NCI-H82 treated with DMSO at 0.1 percent for 48 hours (cell line): Measurements from ENCODE around the gene AGBL3.

Source experiments
- DNase-seq: peaks from one replicate; lab custom pipeline; 2025; ENCODE audit not compliant: unreplicated experiment; lab: John Stamatoyannopoulos, UW

The AGBL3 gene

DNA sequence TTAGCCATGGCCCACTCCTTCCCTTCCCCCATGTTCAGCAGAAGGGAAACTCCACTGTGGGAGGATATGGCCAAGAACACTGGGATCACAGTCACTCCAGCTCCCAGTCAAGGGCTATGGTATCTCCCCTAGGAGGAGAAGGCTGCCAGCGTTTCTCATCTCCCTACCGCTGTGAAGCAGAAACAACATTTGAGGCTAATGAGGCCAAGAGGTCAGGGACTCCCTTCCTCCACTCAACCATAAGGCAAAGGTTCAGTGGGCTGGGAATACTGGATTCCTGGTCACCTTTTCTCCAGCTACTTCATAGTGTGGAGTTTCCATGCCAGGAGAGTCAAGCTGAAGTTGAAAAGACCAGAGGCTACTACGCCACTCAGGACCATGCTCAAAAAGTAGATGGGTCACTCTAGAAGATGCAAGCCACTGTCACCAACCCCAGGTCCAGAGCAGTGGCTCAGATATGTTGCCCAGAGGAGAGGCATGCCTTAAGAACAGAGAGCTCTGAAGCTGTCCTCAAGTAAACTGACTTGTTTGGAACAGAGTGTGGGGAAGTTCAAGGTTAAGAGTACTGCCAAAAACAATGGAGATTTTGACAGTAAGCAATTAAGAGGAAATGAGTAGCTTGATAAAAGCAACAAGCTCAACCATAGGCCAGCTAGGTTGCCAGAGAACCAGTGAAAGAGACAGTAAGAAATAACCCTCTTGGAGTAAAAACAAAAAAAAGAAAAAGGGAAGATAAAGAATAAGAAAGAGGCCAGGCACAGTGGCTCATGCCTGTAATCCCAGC, 157.8 kb downstream of the AGBL3 start:
- no peak for DNase-seq

DNA sequence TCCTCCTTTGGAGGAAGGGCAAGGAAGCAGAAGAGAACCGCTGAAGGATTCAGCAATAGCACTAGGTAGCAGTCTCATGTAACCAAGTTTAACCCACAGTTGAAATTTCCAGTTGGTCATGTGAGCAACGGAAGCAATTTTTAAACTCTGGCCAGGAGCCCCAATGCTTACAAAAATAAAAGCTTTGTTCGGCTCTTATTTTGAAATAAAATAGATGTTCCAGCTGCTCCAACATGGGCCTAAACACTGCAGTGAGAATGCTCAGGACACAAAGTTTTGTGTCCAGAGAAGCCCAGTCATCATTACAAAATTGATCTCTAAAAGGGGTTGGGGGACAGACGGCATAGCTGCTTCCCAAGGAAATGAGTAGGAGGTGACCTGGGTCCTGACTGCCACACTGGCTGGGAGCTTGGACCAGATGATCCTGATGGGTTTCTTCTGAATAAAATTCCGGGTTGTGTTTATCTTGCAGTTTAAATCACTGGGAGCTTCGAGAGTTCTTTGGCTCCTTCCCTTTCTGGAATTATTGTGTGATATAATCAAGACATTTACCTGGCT, 161.1 kb downstream of the AGBL3 start:
- DNase-seq: no peak

DNA sequence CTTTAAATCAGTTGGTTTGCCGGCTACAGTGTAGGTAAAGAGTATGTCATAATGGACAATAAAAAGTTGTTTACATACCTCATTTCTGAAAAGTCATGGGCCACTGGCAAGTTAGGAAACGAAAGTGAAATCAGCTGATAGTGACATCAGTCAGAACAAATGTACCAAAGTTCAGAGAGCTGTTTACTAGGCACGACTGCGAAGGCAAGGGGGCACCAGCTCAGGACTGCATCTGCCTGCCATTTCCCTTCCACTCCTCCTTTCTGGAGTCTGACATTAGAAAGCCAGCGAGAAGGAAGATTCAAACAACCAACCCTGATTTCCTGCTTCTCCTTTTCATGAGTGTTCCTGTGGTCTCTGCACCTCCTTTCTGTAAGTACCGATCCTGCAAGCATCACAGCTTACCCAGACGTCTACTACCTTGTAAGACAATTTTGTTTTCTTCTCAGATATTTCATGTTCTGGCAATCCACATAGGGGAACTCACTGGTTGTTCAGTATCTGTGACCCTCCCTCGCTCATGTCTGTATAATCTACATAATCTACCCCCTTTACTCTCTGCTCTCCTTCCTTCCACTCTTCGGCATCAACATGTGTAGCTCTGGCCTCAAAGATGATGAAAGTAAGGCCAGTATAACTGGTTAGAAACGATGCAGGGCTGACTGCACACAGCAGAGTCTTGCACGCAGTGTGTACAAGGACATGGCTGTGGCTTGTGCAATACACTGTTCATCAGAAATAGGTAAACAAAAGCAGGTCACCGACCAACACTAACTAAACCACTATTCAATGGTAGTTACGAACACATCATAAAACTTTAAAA, 161.8 kb downstream of the AGBL3 start, which contains the start of gene TMEM140:
Gene TMEM140, plus strand, starts transcription at position 174 of the 823 bp plus-strand sequence. CDS start 16,370 bp downstream, outside the sequence.
- no peak for DNase-seq

DNA sequence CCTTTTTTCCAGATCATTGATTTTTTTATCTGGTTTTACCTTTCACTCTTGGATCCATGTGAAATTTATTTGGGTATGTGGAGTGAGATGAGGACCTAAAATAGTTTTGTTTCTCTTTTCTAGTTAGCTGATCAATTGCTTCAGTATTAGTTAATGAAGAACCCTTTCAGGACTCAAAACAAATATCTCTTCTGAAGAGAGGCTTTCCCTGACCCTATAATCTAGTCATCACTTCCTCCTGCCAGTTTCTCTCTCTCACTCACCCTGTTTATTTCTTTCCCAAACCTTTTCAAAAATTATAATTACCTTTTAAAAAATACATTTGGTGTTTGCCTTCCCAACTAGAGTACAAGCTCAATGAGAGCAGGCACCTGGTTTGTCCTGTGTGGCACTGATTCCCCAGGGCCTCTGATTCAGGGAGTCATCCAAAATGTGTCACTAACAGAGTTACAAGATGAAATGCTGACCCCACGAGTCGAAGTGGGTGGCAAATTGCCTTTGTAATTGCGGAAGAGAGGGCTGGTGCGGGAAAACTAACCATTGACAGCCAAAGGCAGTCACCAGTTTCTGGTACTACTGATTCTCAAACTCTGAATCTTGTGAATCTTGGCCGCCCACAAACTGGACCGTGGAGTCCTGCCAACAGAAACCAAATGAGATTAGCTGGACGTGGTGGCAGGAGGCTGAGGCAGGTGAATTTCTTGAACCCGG, 163.9 kb downstream of the AGBL3 start:
- no peak for DNase-seq

DNA sequence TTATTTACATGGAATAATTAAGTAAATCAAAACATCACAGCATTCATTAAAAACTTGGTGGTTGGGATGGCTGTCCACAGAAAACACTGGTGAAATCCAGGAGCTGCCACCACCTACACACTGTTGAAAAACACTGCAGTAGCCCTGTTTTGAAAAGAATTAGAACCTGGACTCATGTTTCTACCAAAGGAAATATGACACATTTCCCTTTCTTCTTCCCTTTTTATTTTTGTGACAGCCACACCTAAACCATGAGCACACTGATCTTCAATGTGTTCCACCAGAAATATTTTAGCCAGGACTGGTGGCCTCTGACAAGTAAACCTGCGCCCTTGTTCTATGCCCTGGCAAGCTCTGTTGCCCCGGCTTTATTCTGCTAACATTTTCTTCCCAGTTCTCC, 164.8 kb downstream of the AGBL3 start:
- DNase-seq: no peak

DNA sequence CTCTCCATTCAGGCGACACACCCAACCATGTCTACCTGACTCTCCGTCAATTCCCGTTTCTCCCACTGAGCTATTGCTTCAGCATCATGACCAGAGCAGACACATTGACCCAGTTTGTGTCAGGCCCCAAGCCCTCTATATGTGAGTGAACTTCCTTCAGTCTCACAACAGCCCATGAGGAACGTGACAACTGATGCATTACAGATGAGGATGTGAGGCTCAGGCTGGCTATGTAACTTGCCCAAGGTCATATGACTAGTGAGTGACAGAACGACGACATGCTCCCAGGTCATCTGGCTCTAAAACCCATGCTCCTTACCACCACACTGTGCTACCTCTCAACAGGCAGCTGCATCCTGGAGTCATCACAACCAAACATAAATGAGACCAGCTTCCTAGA, 165.2 kb downstream of the AGBL3 start:
- no peak for DNase-seq

DNA sequence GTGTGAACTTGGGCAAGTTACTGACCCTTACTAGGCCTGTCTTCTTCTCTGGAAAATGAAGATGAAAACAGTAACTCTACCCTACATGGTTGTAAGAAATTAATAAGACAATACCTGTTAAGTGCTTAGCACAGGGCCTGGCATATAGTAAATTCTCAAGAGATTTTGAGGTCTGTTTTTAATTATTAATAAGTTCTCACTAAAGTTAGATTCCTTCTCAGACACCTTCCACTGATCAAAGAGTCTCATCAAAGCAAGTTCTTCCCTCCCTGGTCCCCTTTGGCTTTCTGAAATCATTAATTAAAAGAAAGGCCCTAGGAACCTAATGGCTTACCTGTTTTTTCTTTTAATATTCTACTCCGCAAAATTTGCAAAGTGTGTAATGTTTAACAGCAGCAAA, 166.1 kb downstream of the AGBL3 start:
- no peak for DNase-seq

DNA sequence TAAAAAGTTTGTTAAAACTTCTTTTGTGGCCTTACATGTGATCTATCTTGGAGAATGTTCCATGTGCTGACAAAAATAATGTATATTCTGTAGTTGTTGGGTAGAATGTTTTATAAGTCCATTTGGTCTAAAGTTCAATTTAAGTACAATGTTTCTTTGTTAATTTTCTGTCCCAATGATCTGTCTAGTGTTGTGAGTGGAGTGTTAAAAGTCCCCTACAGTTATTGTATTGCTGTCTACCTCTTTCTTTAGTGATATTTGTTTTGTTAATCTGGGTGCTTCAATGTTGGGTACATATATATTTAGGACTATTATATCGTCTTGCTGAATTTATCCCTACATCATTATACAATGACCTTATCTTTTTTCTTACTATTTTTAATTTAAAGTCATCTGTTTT, 168.4 kb downstream of the AGBL3 start:
- DNase-seq: no peak

DNA sequence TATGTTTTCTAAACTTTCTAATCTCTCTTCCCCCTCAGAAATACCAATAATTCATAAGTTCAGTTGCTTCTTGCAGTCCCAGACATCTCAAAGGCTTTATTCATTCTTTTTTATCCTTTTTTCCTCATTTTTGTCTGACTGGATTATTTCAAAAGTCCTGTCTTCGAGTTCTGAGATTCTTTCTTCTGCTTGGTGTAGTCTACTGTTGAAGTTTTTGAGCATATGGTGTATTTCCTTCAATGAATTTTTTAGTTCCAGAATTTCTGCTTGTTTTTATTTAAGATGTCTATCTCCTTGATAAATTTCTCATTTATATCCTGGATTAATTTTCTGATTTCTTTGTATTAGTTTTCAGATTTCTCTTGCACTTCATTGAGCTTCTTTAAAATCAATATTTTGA, 170.0 kb downstream of the AGBL3 start:
- no peak for DNase-seq

DNA sequence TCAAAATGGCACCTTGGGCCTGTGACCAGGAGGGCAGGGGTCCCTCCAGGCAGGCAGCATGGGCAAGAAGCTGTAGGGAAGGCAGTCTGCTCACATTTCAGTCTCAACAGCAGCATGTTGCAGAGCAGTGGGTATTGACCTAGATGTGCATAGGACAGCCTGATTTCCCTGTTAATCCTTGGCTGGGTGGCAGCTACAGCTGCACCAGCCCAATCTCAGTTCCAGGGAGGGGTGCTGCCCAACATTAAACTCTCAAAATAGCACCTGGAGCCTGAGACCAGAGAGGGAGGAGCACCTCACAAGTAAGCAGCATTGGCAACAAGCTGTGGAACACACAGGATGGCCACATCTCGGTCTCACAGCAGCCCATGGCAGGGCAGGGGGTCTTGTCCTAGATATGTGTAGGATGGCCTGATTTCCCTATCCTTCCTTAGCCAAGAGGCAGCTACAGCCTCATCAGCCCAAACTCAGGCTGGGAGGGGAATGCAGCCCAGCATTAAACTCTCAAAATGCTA, 171.9 kb downstream of the AGBL3 start:
- no peak for DNase-seq

DNA sequence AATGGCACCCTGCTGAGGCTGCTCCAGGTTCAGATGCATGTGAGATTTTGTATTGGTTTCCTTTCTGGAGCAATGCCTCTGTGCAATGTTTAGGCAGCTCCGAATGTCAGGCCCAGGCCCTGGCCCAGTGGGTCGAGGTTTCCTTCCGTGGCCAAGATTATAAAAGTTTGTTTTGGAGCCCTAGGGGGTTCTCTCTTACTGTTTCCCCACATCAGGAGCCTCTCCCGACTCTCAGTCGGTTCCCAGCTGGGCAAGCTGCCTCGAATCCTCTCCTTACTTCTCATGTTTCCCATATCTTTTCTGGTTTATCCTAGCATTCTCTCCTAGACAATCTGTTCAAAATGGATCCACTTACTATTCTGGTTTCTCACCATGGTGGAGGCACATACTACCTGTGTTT, 172.6 kb downstream of the AGBL3 start:
- DNase-seq: no peak

DNA sequence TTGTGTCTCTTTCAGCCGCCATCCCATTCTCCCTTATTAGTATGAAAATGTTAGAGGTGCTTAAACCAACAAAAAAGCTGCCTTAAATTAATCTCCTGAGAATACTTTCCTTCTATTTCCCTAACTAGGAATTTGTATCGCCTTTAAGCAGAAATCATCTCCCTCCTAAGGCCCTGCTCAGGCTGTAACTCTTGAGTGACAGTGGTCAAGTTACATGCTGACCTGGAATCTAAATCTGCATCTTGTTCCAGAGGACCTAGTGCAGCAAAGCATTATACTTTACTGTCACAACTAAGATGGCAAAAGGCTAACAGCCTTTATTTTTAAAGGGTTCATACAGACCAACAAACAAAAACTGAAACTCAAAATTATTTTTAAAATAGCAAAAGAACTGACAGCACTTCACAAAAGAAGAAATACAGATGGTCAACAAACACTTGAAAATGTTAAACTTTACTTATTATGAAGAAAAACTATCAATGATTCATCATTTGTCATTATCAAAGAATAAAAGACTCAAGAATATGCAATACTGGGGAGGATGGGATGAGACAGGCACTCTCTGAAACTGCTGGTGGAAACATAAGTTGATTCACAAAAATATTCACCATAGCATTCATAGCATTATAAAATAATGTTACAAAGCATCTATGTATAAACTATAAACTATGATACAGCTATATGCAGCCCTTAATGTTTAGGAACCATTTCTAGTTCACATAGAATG, 173.2 kb downstream of the AGBL3 start:
- no peak for DNase-seq

DNA sequence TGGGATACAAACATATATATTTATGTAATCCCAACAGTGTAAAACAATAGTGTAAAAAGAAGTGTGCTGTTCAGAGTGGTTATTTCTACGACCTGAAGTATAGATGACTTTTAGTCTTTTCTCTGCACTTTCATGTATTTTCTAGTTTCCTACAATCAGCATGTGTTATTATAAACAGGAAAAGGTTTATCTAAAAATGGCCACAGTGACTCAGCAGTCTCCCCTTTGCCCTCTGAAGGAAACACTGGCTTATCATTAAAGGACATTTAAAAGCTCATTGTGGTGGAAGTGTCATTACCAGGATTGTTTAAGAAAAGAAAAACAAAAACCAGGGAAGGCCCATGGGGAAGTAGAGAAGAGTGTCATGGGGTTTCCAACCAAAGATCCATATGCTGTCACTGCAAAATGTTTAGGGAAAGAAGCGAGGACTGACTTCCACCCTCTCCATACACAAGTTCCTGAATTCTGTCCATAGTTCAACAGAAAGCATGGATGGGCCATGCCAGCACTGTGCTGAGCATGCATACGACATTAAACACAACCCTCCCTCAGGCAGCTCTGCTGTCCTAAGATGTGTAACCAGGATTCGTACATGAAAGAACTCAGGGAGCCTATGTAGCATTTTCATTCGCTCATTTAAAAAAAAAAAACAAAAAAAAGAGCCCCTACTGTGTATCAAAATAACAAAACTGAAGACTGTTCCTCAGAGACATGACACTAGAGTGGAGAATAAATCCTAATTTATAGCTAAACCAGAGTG, 174.0 kb downstream of the AGBL3 start:
- no peak for DNase-seq

DNA sequence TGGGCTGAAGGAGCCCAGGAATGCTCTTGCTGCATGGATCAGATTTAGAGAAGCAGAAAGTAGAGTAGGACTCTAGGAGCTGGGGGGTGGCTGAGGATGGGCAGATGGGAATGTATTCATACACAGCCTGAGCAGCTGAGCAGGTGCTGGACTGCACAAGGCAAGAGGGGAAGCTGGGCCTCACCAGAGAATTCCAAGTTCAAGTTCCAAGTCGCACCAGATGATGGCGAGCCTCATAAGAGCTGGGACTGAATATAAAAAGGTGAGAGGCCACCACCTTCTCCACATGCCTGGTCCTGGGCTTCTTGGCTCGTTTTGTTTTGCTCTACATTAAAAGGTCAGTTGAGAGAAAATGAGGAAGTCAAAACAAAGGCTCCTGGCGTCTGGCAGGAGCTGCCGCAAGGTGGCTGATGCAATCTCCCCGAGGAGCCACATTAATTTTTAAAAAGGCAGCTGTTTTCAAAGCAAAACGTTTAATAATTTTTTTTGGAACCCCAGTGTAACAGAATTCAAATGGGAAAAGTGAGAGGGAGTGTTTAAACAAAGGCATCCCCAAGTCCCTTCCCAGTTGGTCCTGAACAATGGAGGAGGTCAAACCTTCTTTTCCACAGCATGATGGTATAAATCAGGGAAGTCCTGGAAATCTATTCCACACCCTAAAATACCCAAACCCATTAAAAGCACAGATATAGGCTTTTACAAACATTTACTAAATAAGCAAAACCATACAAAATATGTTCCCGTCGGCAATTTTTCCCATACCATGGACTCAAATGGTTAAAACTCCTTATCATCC, 174.7 kb downstream of the AGBL3 start:
- DNase-seq: no peak

DNA sequence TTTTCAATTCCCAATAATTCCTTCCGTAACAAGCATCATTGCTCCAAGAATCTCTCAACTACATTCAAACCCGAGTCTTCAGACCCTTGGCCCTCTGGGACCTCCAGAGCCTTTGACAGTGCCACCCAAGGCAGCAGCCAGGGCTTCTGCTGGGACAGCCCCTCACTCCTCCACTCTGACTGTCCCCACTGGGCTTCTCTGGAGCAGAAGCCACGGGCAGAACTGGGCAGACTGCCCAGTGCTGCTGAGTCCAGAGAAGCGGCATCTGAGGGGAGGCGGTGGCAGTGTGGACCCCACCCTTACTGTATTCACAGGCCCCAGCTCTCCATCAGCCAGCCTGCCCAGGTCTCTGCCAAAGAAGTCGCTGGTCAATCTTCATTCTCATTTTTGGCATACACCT, 175.4 kb downstream of the AGBL3 start:
- DNase-seq: no peak

DNA sequence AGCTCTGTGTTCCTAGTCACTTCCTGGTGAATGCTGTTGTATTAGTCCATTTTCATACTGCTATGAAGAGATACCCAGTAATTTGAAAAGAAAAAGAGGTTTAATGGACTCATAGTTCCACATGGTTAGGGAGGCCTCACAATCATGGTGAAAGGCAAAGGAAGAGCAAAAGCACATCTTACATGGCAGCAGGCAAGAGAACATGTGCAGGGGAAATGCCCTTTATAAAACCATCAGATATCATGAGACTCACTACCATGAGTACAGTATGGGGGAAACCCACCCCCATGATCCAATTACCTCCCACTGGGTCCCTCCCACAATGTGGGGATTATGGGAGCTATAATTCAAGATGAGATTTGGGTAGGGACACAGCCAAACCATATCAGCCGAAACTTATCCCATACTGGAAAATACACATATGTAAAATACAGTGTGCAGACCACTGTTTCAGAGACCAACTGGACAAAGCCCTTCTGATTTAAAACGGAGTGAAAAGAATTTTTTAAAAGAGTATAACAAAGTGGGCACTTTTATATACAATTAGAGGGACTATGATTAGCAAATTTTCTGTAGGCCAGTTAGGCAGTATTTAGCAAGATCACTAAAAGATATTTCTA, 176.2 kb downstream of the AGBL3 start:
- no peak for DNase-seq

DNA sequence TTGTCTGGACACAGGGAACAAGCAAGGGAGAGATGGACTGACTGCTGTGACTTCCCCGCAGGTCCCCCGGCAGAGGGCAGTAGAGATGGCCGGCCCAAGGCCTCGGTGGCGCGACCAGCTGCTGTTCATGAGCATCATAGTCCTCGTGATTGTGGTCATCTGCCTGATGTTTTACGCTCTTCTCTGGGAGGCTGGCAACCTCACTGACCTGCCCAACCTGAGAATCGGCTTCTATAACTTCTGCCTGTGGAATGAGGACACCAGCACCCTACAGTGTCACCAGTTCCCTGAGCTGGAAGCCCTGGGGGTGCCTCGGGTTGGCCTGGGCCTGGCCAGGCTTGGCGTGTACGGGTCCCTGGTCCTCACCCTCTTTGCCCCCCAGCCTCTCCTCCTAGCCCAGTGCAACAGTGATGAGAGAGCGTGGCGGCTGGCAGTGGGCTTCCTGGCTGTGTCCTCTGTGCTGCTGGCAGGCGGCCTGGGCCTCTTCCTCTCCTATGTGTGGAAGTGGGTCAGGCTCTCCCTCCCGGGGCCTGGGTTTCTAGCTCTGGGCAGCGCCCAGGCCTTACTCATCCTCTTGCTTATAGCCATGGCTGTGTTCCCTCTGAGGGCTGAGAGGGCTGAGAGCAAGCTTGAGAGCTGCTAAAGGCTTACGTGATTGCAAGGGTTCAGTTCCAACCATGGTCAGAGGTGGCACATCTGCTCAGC, 178.2 kb downstream of the AGBL3 start:
- DNase-seq: no peak

DNA sequence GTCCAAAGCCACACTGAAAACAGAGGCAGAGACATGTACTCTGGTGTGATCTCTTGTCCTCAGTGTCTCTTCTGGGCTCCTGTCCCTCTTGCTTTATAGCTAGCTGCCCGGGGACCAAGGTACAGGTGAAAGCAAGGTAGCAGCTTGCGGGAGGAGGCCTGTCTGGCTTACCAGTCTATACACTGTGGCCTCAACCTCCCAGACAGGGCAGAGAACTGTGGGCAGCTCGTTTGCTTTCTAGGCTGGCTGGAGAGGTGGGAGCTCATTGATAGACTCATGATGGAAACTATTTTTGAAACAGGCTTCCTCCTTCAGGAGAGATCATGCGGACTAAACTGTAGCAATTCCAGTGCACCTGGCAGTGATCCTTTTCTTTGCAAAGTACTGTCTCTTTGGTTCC, 179.6 kb downstream of the AGBL3 start:
- DNase-seq: no peak
